Measurements from ENCODE around the gene ICAM1. TPM values are rescaled to one million over a fixed set of nuclear protein-coding genes. Genes with fewer than 3 reads are reported as not detected.

ICAM1 gene
- total and polyA plus RNA-seq, 10 of the 15 experiments (the other 5 are each of a cell fraction or from before 2014, with no cell fraction given): 7.6 to 115 (median 60.2) TPM

DNA sequence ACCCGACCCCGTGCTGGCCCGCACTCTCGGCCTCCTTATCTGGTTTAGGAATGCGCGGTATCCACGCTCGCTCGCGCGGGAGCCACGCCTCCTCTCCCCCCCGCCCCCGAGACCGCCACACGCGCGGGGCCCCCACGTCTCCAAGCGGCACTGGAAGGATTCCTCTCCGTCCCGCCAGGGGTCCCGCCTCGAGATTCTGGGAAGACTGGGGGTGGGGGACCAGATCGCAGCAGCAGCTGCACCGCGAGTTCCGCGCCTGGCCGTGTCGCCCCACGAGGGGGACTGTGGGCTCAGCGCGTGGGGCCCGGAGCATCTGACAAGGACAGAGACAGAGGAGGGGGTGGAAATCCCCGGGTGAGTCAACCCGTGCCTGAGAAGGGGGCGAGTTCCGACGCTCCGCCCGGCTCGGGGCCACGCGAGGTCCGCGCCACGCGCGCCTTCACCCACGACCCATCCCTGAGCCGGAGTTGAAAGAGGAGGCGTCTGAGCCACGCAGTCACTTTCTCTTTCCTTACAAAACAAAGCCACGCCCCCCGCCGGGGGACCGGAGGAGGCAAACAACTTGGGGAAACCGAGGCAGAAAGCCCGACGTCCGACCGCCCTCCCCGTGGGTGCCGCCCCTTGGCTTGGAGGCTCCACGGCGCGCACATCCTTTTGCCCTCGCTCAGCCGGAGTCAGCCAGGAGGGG is 40.6 kb upstream of the ICAM1 start (continued):
- no peak for TF ChIP-seq IRF4 (IDR thresholded peaks at IDR 0.05; ENCODE audit: low read depth, low read length)
- TF ChIP-seq ZNF24 (IDR thresholded peaks at IDR 0.05): no peak
- TF ChIP-seq TCF7 (IDR thresholded peaks at IDR 0.05; ENCODE audit: borderline replicate concordance): no peak
- TF ChIP-seq, protein P1, sequence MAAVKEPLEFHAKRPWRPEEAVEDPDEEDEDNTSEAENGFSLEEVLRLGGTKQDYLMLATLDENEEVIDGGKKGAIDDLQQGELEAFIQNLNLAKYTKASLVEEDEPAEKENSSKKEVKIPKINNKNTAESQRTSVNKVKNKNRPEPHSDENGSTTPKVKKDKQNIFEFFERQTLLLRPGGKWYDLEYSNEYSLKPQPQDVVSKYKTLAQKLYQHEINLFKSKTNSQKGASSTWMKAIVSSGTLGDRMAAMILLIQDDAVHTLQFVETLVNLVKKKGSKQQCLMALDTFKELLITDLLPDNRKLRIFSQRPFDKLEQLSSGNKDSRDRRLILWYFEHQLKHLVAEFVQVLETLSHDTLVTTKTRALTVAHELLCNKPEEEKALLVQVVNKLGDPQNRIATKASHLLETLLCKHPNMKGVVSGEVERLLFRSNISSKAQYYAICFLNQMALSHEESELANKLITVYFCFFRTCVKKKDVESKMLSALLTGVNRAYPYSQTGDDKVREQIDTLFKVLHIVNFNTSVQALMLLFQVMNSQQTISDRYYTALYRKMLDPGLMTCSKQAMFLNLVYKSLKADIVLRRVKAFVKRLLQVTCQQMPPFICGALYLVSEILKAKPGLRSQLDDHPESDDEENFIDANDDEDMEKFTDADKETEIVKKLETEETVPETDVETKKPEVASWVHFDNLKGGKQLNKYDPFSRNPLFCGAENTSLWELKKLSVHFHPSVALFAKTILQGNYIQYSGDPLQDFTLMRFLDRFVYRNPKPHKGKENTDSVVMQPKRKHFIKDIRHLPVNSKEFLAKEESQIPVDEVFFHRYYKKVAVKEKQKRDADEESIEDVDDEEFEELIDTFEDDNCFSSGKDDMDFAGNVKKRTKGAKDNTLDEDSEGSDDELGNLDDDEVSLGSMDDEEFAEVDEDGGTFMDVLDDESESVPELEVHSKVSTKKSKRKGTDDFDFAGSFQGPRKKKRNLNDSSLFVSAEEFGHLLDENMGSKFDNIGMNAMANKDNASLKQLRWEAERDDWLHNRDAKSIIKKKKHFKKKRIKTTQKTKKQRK (IDR thresholded peaks at IDR 0.05; ENCODE audit: low read depth, low read length): no peak
- no peak for TF ChIP-seq NFYB (IDR thresholded peaks at IDR 0.05; ENCODE audit: insufficient read depth, low read depth, low read length)
- TF ChIP-seq, protein P2, sequence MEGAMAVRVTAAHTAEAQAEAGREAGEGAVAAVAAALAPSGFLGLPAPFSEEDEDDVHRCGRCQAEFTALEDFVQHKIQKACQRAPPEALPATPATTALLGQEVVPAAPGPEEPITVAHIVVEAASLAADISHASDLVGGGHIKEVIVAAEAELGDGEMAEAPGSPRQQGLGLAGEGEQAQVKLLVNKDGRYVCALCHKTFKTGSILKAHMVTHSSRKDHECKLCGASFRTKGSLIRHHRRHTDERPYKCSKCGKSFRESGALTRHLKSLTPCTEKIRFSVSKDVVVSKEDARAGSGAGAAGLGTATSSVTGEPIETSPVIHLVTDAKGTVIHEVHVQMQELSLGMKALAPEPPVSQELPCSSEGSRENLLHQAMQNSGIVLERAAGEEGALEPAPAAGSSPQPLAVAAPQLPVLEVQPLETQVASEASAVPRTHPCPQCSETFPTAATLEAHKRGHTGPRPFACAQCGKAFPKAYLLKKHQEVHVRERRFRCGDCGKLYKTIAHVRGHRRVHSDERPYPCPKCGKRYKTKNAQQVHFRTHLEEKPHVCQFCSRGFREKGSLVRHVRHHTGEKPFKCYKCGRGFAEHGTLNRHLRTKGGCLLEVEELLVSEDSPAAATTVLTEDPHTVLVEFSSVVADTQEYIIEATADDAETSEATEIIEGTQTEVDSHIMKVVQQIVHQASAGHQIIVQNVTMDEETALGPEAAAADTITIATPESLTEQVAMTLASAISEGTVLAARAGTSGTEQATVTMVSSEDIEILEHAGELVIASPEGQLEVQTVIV (IDR thresholded peaks at IDR 0.05; ENCODE audit: borderline replicate concordance, partially characterized antibody): no peak
- no peak for TF ChIP-seq RFX5 (IDR thresholded peaks at IDR 0.05; ENCODE audit: low read depth, low read length)
- no peak for TF ChIP-seq GABPA (IDR thresholded peaks at IDR 0.05; ENCODE audit: low read depth)
- no peak for TF ChIP-seq FOXK2 (IDR thresholded peaks at IDR 0.05)
- TF ChIP-seq, protein P3, sequence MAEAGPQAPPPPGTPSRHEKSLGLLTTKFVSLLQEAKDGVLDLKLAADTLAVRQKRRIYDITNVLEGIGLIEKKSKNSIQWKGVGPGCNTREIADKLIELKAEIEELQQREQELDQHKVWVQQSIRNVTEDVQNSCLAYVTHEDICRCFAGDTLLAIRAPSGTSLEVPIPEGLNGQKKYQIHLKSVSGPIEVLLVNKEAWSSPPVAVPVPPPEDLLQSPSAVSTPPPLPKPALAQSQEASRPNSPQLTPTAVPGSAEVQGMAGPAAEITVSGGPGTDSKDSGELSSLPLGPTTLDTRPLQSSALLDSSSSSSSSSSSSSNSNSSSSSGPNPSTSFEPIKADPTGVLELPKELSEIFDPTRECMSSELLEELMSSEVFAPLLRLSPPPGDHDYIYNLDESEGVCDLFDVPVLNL (IDR thresholded peaks at IDR 0.05; ENCODE audit: low read depth, low read length): no peak
- TF ChIP-seq SMC3 (IDR thresholded peaks at IDR 0.05; ENCODE audit: borderline replicate concordance, low read length): peak; percentile 1; the same call in 1 of the 2 replicates
- no peak for TF ChIP-seq RAD51 (IDR thresholded peaks at IDR 0.05)
- peak; percentile 52; the same call in 1 of the 2 replicates for TF ChIP-seq PAX5 (IDR thresholded peaks at IDR 0.05; ENCODE audit: borderline replicate concordance, low read depth, low read length)
- 0 out of 2 replicates have a peak, but pooled peaks have one; percentile 19 for TF ChIP-seq ZNF207 (IDR thresholded peaks at IDR 0.05; ENCODE audit: borderline replicate concordance)
- no peak for TF ChIP-seq SUPT20H (IDR thresholded peaks at IDR 0.05; ENCODE audit: borderline replicate concordance, control insufficient read depth, low read depth, low read length)
- TF ChIP-seq SMARCA5 (IDR thresholded peaks at IDR 0.05): 0 out of 2 replicates have a peak, but pooled peaks have one; percentile 49
- peak; percentile 19; the same call in 1 of the 2 replicates for TF ChIP-seq POLR2AphosphoS2 (IDR thresholded peaks at IDR 0.05; ENCODE audit: low read depth, low read length)
- TF ChIP-seq SIX5 (IDR thresholded peaks at IDR 0.05; ENCODE audit: low read depth, low read length, severe bottlenecking): no peak
- TF ChIP-seq HCFC1 (IDR thresholded peaks at IDR 0.05; ENCODE audit: low read length): no peak
- TF ChIP-seq, protein P4, sequence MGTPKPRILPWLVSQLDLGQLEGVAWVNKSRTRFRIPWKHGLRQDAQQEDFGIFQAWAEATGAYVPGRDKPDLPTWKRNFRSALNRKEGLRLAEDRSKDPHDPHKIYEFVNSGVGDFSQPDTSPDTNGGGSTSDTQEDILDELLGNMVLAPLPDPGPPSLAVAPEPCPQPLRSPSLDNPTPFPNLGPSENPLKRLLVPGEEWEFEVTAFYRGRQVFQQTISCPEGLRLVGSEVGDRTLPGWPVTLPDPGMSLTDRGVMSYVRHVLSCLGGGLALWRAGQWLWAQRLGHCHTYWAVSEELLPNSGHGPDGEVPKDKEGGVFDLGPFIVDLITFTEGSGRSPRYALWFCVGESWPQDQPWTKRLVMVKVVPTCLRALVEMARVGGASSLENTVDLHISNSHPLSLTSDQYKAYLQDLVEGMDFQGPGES (IDR thresholded peaks at IDR 0.05): no peak
- TF ChIP-seq ETV6 (conservative IDR thresholded peaks at IDR 0.05 in 1 of 2, IDR thresholded peaks at IDR 0.05 in 1 of 2; ENCODE audit: borderline replicate concordance in 1 of 2, low read depth in 1 of 2): no peak
- TF ChIP-seq MTA3 (IDR thresholded peaks at IDR 0.05; ENCODE audit: borderline replicate concordance, low read length): no peak
- TF ChIP-seq KAT2A (conservative IDR thresholded peaks at IDR 0.05; ENCODE audit: control insufficient read depth, low read depth, low read length): no peak

Data from GM12878 (cell line).